Tibial nerve (tissue), 4 donors: Measurements from ENCODE around the gene TNFRSF21.

Experiments
- CTCF ChIP-seq, 5 experiments: fragments of 200-600 bp in 3 of 5; fragments of 450-650 bp in 2 of 5; sonication (generic) in 3 of 5; IDR thresholded peaks; one replicate each; pipeline ENCODE4 v1.5.1; 2016 to 2019; ENCODE audit warnings: antibody characterized with exemption in 5 of 5, mild to moderate bottlenecking in 3 of 5, moderate library complexity in 2 of 5
- EP300 ChIP-seq, 2 donors: sonication (generic); formaldehyde crosslinking; IDR thresholded peaks; one replicate each; pipeline ENCODE4 v1.6.1; 2017; ENCODE audit warnings: antibody characterized with exemption in 2 of 2, mild to moderate bottlenecking in 1 of 2
- POLR2A ChIP-seq, 2 donors: fragments of 450-650 bp; IDR thresholded peaks; one replicate each; pipeline ENCODE4 v1.6.1; 2017; ENCODE audit warnings: antibody characterized with exemption in 2 of 2, mild to moderate bottlenecking in 2 of 2, moderate library complexity in 2 of 2

GRCh38 chr6:47230579-47230978 is 79.1 kb downstream of the TNFRSF21 start:
- TF ChIP-seq CTCF (IDR thresholded peaks at IDR 0.05) (no peak), POLR2A (IDR thresholded peaks at IDR 0.05) (no peak), EP300 (IDR thresholded peaks at IDR 0.05) (no peak)
